GM21825 (cell line): ENCODE results near the gene TTLL10.
"Not testable (repeated sequence)": the region's sequence is repeated elsewhere in the genome, so short reads cannot be mapped to it uniquely, and the experiment has no call there.

Experiments used
- ATAC-seq: cut with Tn5 transposase; IDR thresholded peaks from one replicate; pipeline ENCODE4 v1.9.1; 2021; ENCODE audit warnings: mild to moderate bottlenecking, moderate library complexity; ENCODE audit not compliant: unreplicated experiment

Gene TTLL10

GRCh38 chr1:1183833-1184775 lies 10.4 kb downstream of the TTLL10 start:
- no peak for ATAC-seq

- ATAC-seq, result no peak
These were observed 11.6 kb downstream of the TTLL10 start for GRCh38 chr1:1185101-1185765.

GRCh38 chr1:1187938-1188337 lies 14.3 kb downstream of the TTLL10 start:
- no peak for ATAC-seq

- ATAC-seq, result no peak
These were observed 15.4 kb downstream of the TTLL10 start for GRCh38 chr1:1189111-1189510.

GRCh38 chr1:1191734-1192133 lies 18.1 kb downstream of the TTLL10 start:
- ATAC-seq, result no peak

GRCh38 chr1:1194723-1195122 lies 21.0 kb downstream of the TTLL10 start:
- ATAC-seq, result no peak

GRCh38 chr1:1195726-1196125 lies 22.0 kb downstream of the TTLL10 start:
- not testable (repeated sequence) for ATAC-seq

GRCh38 chr1:1196431-1197187 lies 22.9 kb downstream of the TTLL10 start:
- no peak for ATAC-seq

GRCh38 chr1:1197188-1197500 lies 23.5 kb downstream of the TTLL10 start:
- ATAC-seq, result no peak

- ATAC-seq, result no peak
These were observed 24.1 kb downstream of the TTLL10 start for GRCh38 chr1:1197551-1198422.

- ATAC-seq, result no peak
These were observed 24.9 kb downstream of the TTLL10 start for GRCh38 chr1:1198423-1199140.

GRCh38 chr1:1199141-1199960 lies 25.7 kb downstream of the TTLL10 start:
- ATAC-seq, result no peak

GRCh38 chr1:1199961-1200875 lies 26.5 kb downstream of the TTLL10 start:
- ATAC-seq, result no peak

- ATAC-seq, result peak; percentile 37
These were observed 27.5 kb downstream of the TTLL10 start for GRCh38 chr1:1200876-1201810.

GRCh38 chr1:1202831-1203560 lies 29.3 kb downstream of the TTLL10 start:
- ATAC-seq, result no peak
